LNCAP (cell line): ENCODE results near the gene KLF8.
A peak's percentile ranks its signal among the peaks of the same experiment; 100 is the strongest.

Experiments used
- CTCF ChIP-seq: fragments of 450-650 bp; IDR thresholded peaks from 2 replicates; pipeline ENCODE4 v1.5.1; 2017; ENCODE audit warnings: mild to moderate bottlenecking

The KLF8 gene

GRCh38 chrX:56278692-56279091, 46.5 kb downstream of the KLF8 start:
- TF ChIP-seq CTCF, result no peak

DNA sequence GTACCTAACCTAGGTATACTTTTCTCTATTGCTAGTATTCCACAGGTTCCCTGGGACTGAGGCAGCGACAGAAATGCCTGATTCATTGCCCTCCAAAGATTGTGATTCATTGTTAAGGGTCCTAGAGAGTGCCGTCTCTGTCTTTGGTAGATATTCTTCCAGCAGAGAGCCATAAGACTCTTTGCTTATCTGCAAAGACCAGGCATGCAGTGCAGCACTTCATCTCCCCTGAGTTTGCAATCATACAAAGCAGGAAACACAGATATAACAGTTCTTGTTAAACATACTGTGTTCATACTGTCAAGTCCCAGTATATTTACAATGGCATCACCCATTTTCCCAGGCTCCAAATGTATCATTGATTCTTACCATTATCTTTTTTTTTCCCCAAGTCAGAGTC, 47.7 kb downstream of the KLF8 start:
- TF ChIP-seq CTCF, result no peak

- TF ChIP-seq CTCF, result peak; percentile 45
Observed at GRCh38 chrX:56281789-56282188, 49.6 kb downstream of the KLF8 start.

- no peak for TF ChIP-seq CTCF
Observed at GRCh38 chrX:56284269-56284668, 52.1 kb downstream of the KLF8 start.

DNA sequence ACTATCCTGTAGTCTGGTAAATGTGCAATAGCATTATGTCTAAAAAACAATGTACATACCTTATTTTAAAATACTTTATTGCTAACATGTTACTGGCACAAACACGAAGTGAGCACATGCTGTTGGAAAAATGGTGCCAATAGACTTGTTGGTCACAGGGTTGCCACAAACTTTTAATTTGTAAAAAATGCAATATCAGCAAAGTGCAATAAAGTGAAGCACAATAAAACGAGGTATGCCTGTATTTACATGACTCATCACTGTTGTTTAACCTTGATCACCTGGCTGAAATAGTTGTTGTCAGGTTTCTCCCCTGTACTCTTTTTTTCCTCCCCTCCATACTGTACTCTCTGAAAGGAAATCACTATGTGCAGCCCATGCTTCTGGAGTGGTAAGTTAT, 56.5 kb downstream of the KLF8 start:
- TF ChIP-seq CTCF, result no peak

DNA sequence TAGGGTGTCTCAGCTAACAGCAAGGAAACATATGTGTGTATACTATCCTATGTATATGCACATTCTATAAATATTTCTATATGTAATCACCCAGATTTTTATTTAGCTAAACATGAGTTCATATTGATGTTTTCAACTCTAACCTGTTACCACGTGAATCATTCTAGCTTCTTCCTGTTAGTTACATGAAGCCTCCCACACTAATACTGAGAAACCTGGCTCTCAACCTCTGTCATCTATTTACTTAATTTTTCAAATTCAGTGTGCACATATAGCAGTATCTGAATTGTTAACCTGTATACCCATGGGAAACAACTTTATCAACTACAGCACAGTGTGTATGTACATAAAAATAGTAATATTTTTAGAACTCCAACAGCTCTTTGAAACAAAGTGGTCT, 57.3 kb downstream of the KLF8 start:
- no peak for TF ChIP-seq CTCF

GRCh38 chrX:56308726-56309125, 76.6 kb downstream of the KLF8 start:
- no peak for TF ChIP-seq CTCF

DNA sequence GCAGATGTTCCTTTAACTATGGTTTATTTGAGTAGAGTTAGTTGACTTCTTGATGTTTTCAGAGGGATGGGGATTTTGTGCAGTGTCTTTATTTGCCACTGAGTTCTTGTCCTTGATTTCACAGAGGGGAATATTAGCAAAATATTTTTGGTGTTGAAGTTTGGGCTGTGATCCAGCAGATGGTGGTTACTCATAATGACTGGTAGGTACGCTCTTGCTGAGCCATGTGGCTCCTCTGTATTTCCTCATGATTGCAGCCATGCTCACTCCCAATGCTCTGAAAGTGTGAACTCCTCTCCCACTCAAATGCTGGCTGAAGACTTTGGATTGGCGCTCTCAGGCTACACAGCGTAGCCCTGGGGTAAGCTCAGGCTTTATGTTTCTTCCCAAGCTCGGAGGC, 77.7 kb downstream of the KLF8 start:
- no peak for TF ChIP-seq CTCF
